ENCODE results near the gene CR1L. TPM values are rescaled to one million over a fixed set of nuclear protein-coding genes. Genes with fewer than 3 reads are reported as not detected.
A peak's percentile ranks its signal among the peaks of the same experiment; 100 is the strongest.

The CR1L gene
- total and polyA plus RNA-seq, 2 donors (not counting 1 experiment from before 2014, with no cell fraction given) = not detected

DNA sequence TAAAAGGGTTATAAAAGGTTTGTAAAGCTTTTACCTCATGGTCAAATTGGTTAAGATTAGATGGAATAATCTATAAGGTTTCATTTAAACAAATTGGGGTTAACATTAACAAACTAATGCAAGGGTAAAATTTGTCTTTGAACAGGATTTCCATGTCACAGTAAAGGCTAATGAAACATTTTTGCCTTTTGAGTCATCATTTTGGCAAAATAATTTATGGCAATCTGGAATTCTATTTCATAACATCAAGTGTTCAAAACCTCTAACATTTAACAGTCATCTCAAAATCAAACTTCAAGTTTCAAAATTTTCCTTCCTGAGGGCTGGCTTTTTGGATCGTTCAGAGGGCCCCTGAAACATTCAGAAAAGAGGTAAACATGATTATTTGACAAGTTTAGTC lies 100.4 kb downstream of the CR1L start:
- no peak overlapping the region for H2AFZ ChIP-seq (ENCODE audit: low read length)
- H3K4me3 ChIP-seq (replicated peaks in 1 of 4; ENCODE audit: control extremely low read depth in 1 of 4, insufficient read depth in 1 of 4, low read depth in 3 of 4, low read length in 4 of 4) = no peak overlapping the region
- H3K4me1 ChIP-seq (ENCODE audit: control insufficient read depth, extremely low read depth, insufficient read depth, low read length) = no peaks in the 10 kb centered on the region
- H4K20me1 ChIP-seq (ENCODE audit: control insufficient read depth, extremely low read depth, insufficient read depth, low read length) = no peaks in the 10 kb centered on the region
- no peaks in the 10 kb centered on the region for H3K79me2 ChIP-seq (ENCODE audit: control insufficient read depth, insufficient read depth, low read length)
- peak; percentile 13 to 54 for DNase-seq (ENCODE audit: low read depth in 2 of 2)
- H3K9me3 ChIP-seq (ENCODE audit: control insufficient read depth, insufficient read depth, low read depth, low read length) = no peaks in the 10 kb centered on the region
- H3K27ac ChIP-seq (ENCODE audit: insufficient read depth, low read length) = no peak overlapping the region
- no peak overlapping the region for H3K9ac ChIP-seq (ENCODE audit: insufficient read depth, low read length)
- H3K36me3 ChIP-seq (ENCODE audit: control insufficient read depth, insufficient read depth, low read length) = no peaks in the 10 kb centered on the region
- no peaks in the 10 kb centered on the region for H3K27me3 ChIP-seq (ENCODE audit: control insufficient read depth, insufficient read depth, low read length)
- H3K4me2 ChIP-seq (ENCODE audit: extremely low read depth, insufficient read depth, low read length) = peak overlapping the region; percentile 46
- TF ChIP-seq EZH2 (IDR thresholded peaks at IDR 0.05; ENCODE audit: low read length, missing control alignments) = no peak
- TF ChIP-seq, protein P1, sequence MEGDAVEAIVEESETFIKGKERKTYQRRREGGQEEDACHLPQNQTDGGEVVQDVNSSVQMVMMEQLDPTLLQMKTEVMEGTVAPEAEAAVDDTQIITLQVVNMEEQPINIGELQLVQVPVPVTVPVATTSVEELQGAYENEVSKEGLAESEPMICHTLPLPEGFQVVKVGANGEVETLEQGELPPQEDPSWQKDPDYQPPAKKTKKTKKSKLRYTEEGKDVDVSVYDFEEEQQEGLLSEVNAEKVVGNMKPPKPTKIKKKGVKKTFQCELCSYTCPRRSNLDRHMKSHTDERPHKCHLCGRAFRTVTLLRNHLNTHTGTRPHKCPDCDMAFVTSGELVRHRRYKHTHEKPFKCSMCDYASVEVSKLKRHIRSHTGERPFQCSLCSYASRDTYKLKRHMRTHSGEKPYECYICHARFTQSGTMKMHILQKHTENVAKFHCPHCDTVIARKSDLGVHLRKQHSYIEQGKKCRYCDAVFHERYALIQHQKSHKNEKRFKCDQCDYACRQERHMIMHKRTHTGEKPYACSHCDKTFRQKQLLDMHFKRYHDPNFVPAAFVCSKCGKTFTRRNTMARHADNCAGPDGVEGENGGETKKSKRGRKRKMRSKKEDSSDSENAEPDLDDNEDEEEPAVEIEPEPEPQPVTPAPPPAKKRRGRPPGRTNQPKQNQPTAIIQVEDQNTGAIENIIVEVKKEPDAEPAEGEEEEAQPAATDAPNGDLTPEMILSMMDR (conservative IDR thresholded peaks at IDR 0.05 in 1 of 2, IDR thresholded peaks at IDR 0.05 in 1 of 2; ENCODE audit: low read depth in 1 of 2, low read length in 2 of 2) = no peak

DNA sequence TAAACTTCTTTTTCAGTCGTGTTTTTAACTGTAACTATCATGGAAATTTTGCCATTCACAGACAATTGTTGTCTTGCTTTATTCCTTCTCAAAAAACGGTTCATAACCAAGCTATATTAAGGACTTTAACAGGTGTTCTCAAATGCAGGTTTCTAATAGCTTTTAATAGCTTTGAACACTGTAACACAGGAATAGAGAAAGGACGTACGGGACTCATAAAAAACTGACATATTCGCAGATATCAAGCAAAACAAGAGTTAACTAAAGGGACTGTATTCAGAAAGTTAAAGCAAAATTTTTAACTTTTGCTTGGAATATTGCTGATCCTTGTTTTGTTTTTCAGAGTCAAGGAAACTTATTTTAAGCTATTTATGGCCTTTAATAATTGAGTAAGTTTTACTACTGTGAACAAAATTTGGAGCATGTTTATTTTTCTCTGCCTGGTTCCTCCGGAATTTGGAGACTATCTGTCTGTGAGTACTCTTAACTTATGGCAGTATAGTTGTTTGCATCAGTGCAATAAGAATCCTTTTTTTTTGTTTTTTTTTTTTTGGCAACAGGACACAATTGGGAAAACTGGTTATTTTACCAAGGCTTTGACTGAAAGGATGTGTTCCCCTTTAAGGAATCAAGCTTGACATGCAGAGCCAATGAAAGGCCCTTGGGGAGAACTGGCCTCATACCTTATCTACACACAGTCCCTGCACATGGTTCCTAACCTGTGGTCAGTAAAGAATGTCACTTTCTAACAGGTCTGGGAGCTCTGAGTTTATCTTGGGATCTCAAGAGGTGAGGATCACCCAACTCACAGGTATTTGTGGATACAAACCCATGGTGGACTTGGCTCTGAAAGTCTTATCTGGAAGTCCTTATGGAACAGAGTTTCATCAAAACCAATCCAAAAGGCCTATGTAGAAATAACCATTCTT lies 101.2 kb downstream of the CR1L start:
- DNase-seq (ENCODE audit: low read depth in 2 of 2) = no peak
- H4K20me1 ChIP-seq (ENCODE audit: control insufficient read depth, extremely low read depth, insufficient read depth, low read length) = no peaks in the 10 kb centered on the region
- peaks cover 2% of the 10 kb centered on the region for H3K4me1 ChIP-seq (ENCODE audit: control insufficient read depth, extremely low read depth, insufficient read depth, low read length)
- H3K36me3 ChIP-seq (ENCODE audit: control insufficient read depth, insufficient read depth, low read length) = no peaks in the 10 kb centered on the region
- no peak overlapping the region for H2AFZ ChIP-seq (ENCODE audit: low read length)
- no peaks in the 10 kb centered on the region for H3K79me2 ChIP-seq (ENCODE audit: control insufficient read depth, insufficient read depth, low read length)
- TF ChIP-seq EZH2 (IDR thresholded peaks at IDR 0.05; ENCODE audit: low read length, missing control alignments) = no peak
- TF ChIP-seq, protein P1 (conservative IDR thresholded peaks at IDR 0.05 in 1 of 2, IDR thresholded peaks at IDR 0.05 in 1 of 2; ENCODE audit: low read depth in 1 of 2, low read length in 2 of 2) = no peak
- no peak overlapping the region for H3K4me2 ChIP-seq (ENCODE audit: extremely low read depth, insufficient read depth, low read length)
- no peak overlapping the region for H3K4me3 ChIP-seq (replicated peaks in 1 of 4; ENCODE audit: control extremely low read depth in 1 of 4, insufficient read depth in 1 of 4, low read depth in 3 of 4, low read length in 4 of 4)
- H3K27me3 ChIP-seq (ENCODE audit: control insufficient read depth, insufficient read depth, low read length) = no peaks in the 10 kb centered on the region
- no peaks in the 10 kb centered on the region for H3K9me3 ChIP-seq (ENCODE audit: control insufficient read depth, insufficient read depth, low read depth, low read length)
- H3K9ac ChIP-seq (ENCODE audit: insufficient read depth, low read length) = no peak overlapping the region
- H3K27ac ChIP-seq (ENCODE audit: insufficient read depth, low read length) = no peak overlapping the region

DNA sequence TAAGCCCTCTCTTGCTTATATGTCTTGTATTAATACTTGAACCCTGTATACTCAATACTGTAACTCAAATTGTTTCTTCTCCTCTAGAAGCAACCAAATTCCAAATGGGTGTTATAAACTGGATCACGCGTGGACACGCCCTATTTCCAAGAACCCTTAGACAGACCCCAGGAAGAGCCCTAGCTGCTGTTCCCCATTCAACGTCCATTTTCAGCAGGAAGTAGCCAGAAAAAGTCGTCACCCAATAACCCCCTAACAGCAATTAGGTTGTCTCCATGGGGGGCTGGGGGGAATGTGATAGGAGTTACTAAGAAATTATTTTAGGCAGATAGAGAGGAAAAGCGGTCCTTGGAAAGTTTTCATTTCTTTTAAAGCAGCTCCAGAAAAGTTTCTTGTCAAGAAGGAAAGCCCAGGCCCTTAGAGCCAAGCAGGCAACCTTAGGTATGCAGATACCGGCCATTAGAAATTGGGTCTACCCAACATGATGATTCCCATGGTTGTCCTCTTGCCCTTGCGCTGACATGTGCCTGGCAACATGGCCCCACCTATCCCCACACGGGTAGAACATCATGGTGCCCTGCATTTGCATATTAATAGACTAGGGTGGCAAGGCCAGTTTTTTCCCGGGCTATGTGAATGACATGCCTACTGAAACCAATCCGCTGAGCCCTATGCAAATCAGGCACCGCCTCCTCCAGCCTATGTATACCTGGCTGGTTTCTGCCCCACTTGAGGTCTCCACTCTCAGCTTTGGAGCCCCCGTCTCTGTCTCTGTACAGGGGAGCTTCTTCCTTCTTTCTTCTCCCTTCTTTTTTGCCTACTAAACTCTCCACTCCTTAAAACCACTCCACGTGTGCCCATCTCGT lies 102.9 kb downstream of the CR1L start:
- H3K79me2 ChIP-seq (ENCODE audit: control insufficient read depth, insufficient read depth, low read length) = peaks cover 9% of the 10 kb centered on the region
- no peak overlapping the region for H2AFZ ChIP-seq (ENCODE audit: low read length)
- no peak overlapping the region for H3K4me3 ChIP-seq (replicated peaks in 1 of 4; ENCODE audit: control extremely low read depth in 1 of 4, insufficient read depth in 1 of 4, low read depth in 3 of 4, low read length in 4 of 4)
- no peak overlapping the region for H3K9ac ChIP-seq (ENCODE audit: insufficient read depth, low read length)
- peaks cover 2% of the 10 kb centered on the region for H3K4me1 ChIP-seq (ENCODE audit: control insufficient read depth, extremely low read depth, insufficient read depth, low read length)
- H3K4me2 ChIP-seq (ENCODE audit: extremely low read depth, insufficient read depth, low read length) = no peak overlapping the region
- no peak overlapping the region for H3K27ac ChIP-seq (ENCODE audit: insufficient read depth, low read length)
- no peak for DNase-seq (ENCODE audit: low read depth in 2 of 2)
- no peak for TF ChIP-seq EZH2 (IDR thresholded peaks at IDR 0.05; ENCODE audit: low read length, missing control alignments)
- TF ChIP-seq, protein P1 (conservative IDR thresholded peaks at IDR 0.05 in 1 of 2, IDR thresholded peaks at IDR 0.05 in 1 of 2; ENCODE audit: low read depth in 1 of 2, low read length in 2 of 2) = no peak
- no peaks in the 10 kb centered on the region for H3K9me3 ChIP-seq (ENCODE audit: control insufficient read depth, insufficient read depth, low read depth, low read length)
- H3K27me3 ChIP-seq (ENCODE audit: control insufficient read depth, insufficient read depth, low read length) = no peaks in the 10 kb centered on the region
- H4K20me1 ChIP-seq (ENCODE audit: control insufficient read depth, extremely low read depth, insufficient read depth, low read length) = no peaks in the 10 kb centered on the region
- no peaks in the 10 kb centered on the region for H3K36me3 ChIP-seq (ENCODE audit: control insufficient read depth, insufficient read depth, low read length)
